HG03280 (cell line): ENCODE data around the gene CYP3A5.

Source experiments
- ATAC-seq: cut with Tn5 transposase; IDR thresholded peaks from one replicate; pipeline ENCODE4 v1.9.1; 2021; ENCODE audit warnings: mild to moderate bottlenecking, moderate library complexity; ENCODE audit not compliant: unreplicated experiment

Gene CYP3A5

DNA sequence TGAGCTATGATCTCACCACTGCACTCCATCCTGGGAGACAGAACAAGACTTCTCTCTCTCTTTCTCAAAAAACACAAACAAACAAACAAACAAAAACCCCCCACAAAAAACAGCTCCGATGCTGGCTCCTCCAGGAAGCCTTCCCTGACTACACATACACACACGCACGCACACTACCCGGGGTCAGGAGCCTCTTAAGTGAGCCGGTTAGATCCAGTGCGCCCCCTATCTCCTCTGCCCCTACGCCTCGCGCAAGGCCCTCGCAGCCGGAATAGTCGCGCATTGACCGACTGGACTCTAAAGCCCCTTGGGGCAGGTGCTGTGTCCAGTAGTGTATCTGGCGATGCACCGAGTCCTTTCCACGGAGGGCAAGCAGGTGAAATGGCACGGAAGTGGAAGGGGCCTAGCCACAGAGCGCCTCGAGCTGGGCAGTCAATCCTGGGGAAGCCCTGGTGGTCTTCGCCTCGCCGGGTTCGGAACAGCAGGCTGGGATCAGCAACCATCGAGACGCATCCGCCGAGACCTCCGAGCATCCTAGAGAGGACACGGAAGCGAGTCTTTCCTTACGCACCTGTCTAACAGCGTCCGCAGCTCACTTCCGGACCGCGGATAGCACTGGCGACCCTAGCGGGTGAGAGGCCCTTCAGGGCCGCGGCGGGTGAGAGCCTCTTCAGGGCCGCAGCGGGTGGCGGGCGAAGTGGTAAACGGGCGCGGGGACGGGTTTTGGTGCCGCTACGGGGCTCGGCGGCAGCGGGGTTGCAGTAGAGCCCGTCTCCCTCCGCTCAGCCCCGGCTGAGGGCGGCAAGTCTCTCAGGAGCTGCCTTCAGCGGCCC is 63.2 kb downstream of the CYP3A5 start, which contains the start of gene ZSCAN25:
TSS of gene ZSCAN25 (plus strand) at position 588 of the 833 bp plus-strand sequence. CDS start 2,661 bp downstream, outside the sequence.
- peak; percentile 95 for ATAC-seq

DNA sequence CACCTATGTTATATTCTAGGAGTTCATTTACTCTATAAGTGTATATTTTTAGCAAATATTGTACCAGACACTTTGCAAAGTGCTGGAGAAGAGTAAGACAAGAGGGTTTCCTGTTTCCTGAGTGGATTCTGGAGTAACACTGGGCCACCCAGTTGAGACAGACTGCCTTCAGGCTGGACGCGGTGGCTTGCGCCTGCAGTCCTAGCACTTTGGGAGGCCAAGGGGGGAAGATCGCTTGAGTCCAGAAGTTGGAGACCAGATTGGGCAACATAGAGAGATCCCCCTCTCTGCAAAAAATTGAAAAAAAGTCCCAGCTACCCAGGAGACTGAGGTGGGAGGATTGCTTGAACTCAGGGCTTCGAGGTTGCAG is 63.8 kb downstream of the CYP3A5 start:
- no peak for ATAC-seq

DNA sequence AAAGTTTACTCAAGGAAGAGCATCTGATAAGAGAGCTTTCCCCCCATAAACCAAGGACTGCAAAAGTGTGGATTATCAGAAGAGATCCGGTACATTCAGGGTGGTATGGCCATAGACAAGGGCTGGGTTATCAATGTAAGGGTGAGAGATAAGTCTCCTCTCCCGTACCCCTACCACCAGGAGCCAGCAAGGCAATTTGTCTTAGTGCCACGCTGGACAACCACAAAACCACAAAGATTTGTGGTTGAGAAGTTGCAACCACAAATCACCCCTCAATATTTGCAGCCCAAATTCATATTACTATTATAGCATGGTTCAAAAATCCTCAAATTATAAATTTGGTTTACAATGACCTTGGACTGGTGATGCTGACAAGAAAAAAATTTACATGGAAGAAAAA is 65.3 kb downstream of the CYP3A5 start:
- ATAC-seq, result no peak

DNA sequence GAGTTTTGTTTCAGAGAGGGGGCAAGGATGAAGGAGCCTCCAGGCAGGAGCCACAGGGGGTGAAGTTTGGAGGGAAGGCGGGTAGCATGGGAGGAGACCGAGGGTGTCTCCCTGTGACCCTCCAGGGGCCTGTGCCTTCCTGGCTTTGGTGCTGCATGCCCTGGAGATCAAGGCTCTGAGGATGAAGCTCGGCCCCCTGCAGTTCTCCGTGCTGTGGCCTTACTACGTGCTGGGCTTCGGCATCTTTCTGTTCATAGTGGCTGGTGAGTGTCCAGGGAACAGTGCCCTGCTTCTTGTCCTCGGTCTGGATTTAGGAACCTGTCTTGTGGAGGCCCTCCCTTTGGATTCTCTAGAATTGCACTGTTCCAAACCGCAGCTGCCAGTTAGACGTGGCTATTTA is 72.2 kb downstream of the CYP3A5 start:
- ATAC-seq, result no peak

DNA sequence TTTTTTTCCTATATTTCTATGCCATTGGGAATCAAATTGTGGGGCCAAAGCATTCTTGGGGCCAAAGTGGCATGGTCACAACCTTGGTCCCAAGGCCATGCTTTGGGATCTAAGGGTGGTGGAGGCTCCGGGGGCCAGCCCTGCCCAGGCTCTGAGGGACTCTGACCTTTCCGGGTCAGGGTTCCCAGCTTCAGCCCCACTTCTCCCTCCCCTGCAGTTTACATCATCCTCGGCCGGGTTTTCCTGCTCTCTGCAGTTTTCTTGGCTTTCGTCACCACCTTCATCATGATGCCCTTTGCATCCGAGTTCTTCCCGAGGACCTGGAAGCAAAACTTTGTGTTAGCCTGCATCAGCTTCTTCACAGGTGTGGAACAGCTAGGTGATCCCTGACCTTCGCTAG is 73.3 kb downstream of the CYP3A5 start:
- ATAC-seq, result no peak

DNA sequence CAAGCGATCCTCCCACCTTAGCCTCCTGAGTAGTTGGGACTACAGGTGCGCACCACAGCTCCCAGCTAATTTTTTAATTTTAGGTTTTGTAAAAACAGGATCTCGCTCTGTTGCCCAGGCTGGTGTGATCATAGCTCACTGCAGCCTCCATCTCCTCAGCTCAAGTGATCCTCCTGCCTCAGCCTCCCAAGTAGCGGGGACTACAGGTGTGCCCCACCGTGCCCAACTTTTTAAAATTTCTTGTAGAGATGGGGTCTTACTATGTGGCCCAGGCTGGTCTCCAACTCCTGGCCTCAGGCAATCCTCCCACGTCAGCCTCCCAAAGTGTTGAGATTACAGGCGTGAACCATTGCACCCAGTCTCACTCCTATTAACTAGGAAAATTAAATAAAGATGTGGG is 74.3 kb downstream of the CYP3A5 start:
- no peak for ATAC-seq

DNA sequence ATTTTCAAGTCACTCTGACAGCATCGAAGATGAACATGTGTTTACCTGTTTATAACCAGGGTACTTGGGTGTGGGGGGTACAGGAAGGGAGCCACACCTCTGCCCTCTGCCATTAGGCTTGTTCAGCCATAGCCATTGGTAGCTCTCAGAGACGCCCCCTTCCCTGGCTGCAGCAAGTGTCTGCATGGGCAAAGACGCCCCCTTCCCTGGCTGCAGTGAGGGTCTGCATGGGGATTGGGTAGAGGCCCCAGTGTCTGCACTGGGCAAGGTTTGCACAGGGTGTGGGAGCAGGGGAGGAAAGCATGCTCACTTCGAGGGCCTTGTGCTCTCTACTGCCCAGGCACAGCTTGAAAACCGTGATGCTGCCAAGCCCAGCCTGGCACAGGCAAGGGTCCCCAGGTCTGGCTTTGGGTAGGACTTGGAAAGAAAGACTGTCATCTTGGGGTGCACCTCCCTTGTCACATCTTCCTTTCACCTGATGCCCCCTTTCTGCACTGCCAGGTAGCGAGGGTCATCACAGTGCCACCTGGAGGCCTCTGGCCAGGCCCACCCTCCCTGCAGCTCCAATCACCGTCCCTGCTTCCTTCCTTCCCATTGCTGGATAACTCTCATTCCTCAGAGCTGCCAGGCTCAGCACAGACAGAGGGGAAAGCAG is 78.0 kb downstream of the CYP3A5 start:
- ATAC-seq, result no peak

DNA sequence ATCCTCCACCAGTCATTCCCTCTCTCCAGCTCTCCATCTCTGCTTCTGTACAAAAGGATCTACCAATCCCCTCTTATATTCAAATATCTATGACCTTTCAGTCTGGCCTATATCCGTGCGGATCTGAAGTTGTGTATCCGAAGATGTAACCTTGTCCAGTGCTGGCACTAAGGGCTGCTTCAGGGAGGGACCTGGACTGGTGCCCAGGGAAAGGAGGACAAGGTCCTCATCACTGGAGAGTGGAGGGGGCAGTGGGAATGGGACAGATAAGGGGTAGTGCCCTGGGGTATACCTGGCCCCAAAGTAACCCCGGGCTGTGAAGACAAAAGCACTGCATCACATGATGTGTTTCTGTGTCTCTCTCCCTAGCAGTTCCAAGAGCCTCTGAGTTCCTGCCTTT is 80.0 kb downstream of the CYP3A5 start:
- no peak for ATAC-seq
